DOHH2 (cell line): ENCODE measurements around the gene OXLD1.

Experiments
- H3F3A ChIP-seq: fragments of 200-600 bp; sonication (generic), shearing (Covaris generic); 2 replicates; pipeline ENCODE4 v1.6.0; 2016; ENCODE audit warnings: antibody characterized with exemption, mild to moderate bottlenecking; ENCODE audit not compliant: control insufficient read depth, insufficient read depth
- H3K27ac ChIP-seq: fragments of 200-600 bp; sonication (generic); 2 replicates; pipeline ENCODE4 v1.5.1; 2014; ENCODE audit warnings: low read depth, mild to moderate bottlenecking, low read length, moderate library complexity
- H3K27me3 ChIP-seq: fragments of 200-600 bp; sonication (generic); 2 replicates; pipeline ENCODE4 v1.6.1; 2014; ENCODE audit warnings: mild to moderate bottlenecking, low read length, mixed read lengths; ENCODE audit not compliant: control insufficient read depth
- H3K36me3 ChIP-seq: fragments of 200-600 bp; sonication (generic); 2 replicates; pipeline ENCODE4 v1.6.1; 2014; ENCODE audit warnings: mild to moderate bottlenecking, low read length, moderate library complexity, mixed read lengths; ENCODE audit not compliant: control insufficient read depth
- H3K4me1 ChIP-seq: fragments of 200-600 bp; sonication (generic); 2 replicates; pipeline ENCODE4 v1.6.1; 2014; ENCODE audit warnings: mild to moderate bottlenecking, low read length, mixed read lengths; ENCODE audit not compliant: control insufficient read depth
- H3K4me2 ChIP-seq: fragments of 200-600 bp; sonication (generic); 2 replicates; pipeline ENCODE4 v1.6.0; 2014; ENCODE audit warnings: mild to moderate bottlenecking, low read length, moderate library complexity
- H3K4me3 ChIP-seq: fragments of 200-600 bp; sonication (generic); 2 replicates; pipeline ENCODE4 v1.5.1; 2014; ENCODE audit warnings: mild to moderate bottlenecking, low read length, mixed read lengths
- H3K79me2 ChIP-seq: fragments of 200-600 bp; sonication (generic); 2 replicates; pipeline ENCODE4 v1.6.1; 2014; ENCODE audit warnings: mild to moderate bottlenecking, low read length, mixed read lengths; ENCODE audit not compliant: control insufficient read depth
- H3K9me2 ChIP-seq: fragments of 200-600 bp; sonication (generic); replicated peaks from 2 replicates; pipeline ENCODE4 v1.6.1; 2014; ENCODE audit warnings: mild to moderate bottlenecking, low read length, mixed read lengths; ENCODE audit not compliant: control insufficient read depth
- H3K9me3 ChIP-seq: fragments of 200-600 bp; sonication (generic); 2 replicates; pipeline ENCODE4 v1.6.1; 2014; ENCODE audit warnings: antibody characterized with exemption, low read length, mixed read lengths; ENCODE audit not compliant: control insufficient read depth, insufficient read depth
- H4K20me1 ChIP-seq: fragments of 200-600 bp; sonication (generic); 2 replicates; pipeline ENCODE4 v1.6.0; 2014; ENCODE audit warnings: low read depth, mild to moderate bottlenecking, antibody characterized with exemption, low read length, moderate library complexity; ENCODE audit not compliant: control insufficient read depth, insufficient read depth
- EZH2phosphoT487 ChIP-seq: fragments of 200-600 bp; sonication (generic); IDR thresholded peaks from 2 replicates; pipeline ENCODE4 v1.6.1; 2017; ENCODE audit warnings: borderline replicate concordance, mild to moderate bottlenecking, antibody characterized with exemption, low read length, moderate library complexity, mixed read lengths
- TF ChIP-seq, protein P1 (sequence below): fragments of 200-600 bp; sonication (generic); IDR thresholded peaks from one replicate; pipeline ENCODE4 v1.5.1; 2014; ENCODE audit warnings: antibody characterized with exemption, mild to moderate bottlenecking, low read depth, low read length; ENCODE audit not compliant: poor library complexity, severe bottlenecking

Gene OXLD1

DNA sequence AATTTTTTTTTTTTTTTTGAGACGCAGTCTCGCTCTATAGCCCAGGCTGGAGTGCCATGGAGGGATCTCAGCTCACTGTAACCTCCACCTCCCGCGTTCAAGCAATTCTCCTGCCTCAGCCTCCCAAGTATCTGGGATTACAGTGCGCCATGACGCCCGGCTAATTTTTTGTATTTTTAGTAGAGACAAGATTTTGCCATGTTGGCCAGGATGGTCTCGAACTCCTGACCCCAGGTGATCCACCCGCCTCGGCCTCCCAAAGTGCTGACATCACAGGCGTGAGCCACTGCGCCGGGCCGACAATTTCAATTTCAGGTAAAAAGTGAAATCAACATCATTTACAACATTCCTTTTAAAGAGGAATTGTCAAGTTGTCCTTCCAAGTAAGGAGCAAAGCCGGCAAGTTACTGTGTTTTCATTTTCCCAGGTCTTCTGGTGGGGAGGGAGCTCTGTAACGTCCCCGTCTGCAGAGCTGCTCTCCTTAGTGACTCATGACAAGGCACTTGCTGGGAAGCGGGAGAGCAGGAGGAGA is 30.4 kb downstream of the OXLD1 start:
- H3K9me3 ChIP-seq: no peaks in the 10 kb centered on the region
- peak overlapping the region; percentile 91 for H3K4me3 ChIP-seq
- peaks cover 36% of the 10 kb centered on the region for H3K4me1 ChIP-seq
- H3K27me3 ChIP-seq: no peaks in the 10 kb centered on the region
- H3K4me2 ChIP-seq: peak overlapping the region; percentile 89
- H3K36me3 ChIP-seq: peaks cover 26% of the 10 kb centered on the region
- TF ChIP-seq, protein P1, sequence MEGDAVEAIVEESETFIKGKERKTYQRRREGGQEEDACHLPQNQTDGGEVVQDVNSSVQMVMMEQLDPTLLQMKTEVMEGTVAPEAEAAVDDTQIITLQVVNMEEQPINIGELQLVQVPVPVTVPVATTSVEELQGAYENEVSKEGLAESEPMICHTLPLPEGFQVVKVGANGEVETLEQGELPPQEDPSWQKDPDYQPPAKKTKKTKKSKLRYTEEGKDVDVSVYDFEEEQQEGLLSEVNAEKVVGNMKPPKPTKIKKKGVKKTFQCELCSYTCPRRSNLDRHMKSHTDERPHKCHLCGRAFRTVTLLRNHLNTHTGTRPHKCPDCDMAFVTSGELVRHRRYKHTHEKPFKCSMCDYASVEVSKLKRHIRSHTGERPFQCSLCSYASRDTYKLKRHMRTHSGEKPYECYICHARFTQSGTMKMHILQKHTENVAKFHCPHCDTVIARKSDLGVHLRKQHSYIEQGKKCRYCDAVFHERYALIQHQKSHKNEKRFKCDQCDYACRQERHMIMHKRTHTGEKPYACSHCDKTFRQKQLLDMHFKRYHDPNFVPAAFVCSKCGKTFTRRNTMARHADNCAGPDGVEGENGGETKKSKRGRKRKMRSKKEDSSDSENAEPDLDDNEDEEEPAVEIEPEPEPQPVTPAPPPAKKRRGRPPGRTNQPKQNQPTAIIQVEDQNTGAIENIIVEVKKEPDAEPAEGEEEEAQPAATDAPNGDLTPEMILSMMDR: no peak
- no peak for TF ChIP-seq EZH2phosphoT487
- H3F3A ChIP-seq: peaks cover 14% of the 10 kb centered on the region
- H3K9me2 ChIP-seq: no peaks in the 10 kb centered on the region
- peak overlapping the region; percentile 73 for H3K27ac ChIP-seq
- no peaks in the 10 kb centered on the region; the same call in 1 of the 2 replicates for H4K20me1 ChIP-seq
- peaks cover 55% of the 10 kb centered on the region for H3K79me2 ChIP-seq

DNA sequence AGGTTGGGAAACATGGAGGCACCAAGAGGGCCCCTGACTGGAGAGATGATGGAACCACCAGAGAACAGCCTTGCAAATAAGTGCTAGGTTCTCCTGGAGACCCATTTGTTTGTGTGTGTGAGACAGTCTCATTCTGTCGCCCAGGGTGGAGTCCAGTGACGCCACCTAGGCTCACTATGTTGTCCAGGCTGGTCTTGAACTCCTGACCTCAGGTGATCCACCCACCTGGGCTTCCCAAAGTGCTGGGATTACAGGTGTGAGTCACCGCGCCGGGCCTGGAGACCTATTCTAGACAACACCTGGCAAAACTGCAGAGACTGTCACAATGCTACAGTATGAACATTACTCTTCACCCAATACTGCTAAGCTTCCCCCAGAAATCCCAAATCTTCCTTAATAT is 31.0 kb downstream of the OXLD1 start:
- TF ChIP-seq EZH2phosphoT487: no peak
- TF ChIP-seq, protein P1: no peak
- peaks cover 39% of the 10 kb centered on the region for H3K4me1 ChIP-seq

DNA sequence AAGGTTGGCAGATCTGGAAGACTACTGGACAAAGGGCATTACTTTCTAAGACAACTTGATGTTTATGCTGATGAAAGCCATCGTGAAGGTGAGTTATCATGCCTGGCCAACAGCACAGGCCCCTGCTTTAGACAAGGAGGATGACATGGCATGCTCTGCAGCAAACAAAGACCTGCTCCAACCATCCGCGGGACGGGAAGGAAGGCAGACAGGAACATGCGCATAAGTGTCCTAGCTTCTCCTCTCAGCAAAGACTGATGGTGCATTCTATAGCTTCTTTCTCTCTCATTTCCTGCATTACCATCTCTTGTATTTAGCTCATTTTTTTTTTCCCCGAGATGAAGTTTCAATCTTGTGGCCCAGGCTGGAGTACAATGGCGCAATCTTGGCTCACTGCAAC is 34.9 kb downstream of the OXLD1 start:
- Histone ChIP-seq H3K4me2 (no peak overlapping the region), H3K4me3 (no peak overlapping the region), H3K27ac (no peak overlapping the region), H3K9me3 (no peaks in the 10 kb centered on the region), H3K27me3 (no peaks in the 10 kb centered on the region), H3F3A (peaks cover 14% of the 10 kb centered on the region), H3K79me2 (peaks cover 65% of the 10 kb centered on the region), H3K4me1 (peaks cover 39% of the 10 kb centered on the region), H3K36me3 (peaks cover 54% of the 10 kb centered on the region), H3K9me2 (no peaks in the 10 kb centered on the region), H4K20me1 (no peaks in the 10 kb centered on the region; the same call in 1 of the 2 replicates)
- TF ChIP-seq EZH2phosphoT487: no peak
- TF ChIP-seq, protein P1: no peak

More for the DNA sequence above, 31.0 kb downstream of the OXLD1 start:
- Histone ChIP-seq H3K36me3 (peaks cover 28% of the 10 kb centered on the region), H3K9me2 (no peaks in the 10 kb centered on the region), H3K4me3 (peak overlapping the region; percentile 91), H3K4me2 (peak overlapping the region; percentile 89), H4K20me1 (no peaks in the 10 kb centered on the region; the same call in 1 of the 2 replicates), H3K27me3 (no peaks in the 10 kb centered on the region), H3F3A (peaks cover 14% of the 10 kb centered on the region), H3K27ac (peak overlapping the region; percentile 73), H3K9me3 (no peaks in the 10 kb centered on the region), H3K79me2 (peaks cover 59% of the 10 kb centered on the region)
